HG02970 (cell line): ENCODE data around the gene TRIM38.

Experiments
- ATAC-seq: cut with Tn5 transposase; IDR thresholded peaks from one replicate; pipeline ENCODE4 v1.9.1; 2021; ENCODE audit warnings: mild to moderate bottlenecking, moderate library complexity, moderate number of reproducible peaks; ENCODE audit not compliant: unreplicated experiment, low FRiP score

Gene TRIM38

GRCh38 chr6:26025047-26025893, 62.7 kb downstream of the TRIM38 start:
- no peak for ATAC-seq

- ATAC-seq = peak; percentile 28
Observed at GRCh38 chr6:26025894-26026832, 63.6 kb downstream of the TRIM38 start.

- ATAC-seq = peak; percentile 39
Observed at GRCh38 chr6:26026833-26027490, 64.4 kb downstream of the TRIM38 start.

GRCh38 chr6:26027491-26028211, 65.0 kb downstream of the TRIM38 start:
- ATAC-seq = no peak

GRCh38 chr6:26028212-26028745, 65.7 kb downstream of the TRIM38 start:
- no peak for ATAC-seq

- no peak for ATAC-seq
Observed at GRCh38 chr6:26028746-26029569, 66.4 kb downstream of the TRIM38 start.

- ATAC-seq = no peak
Observed at GRCh38 chr6:26029570-26029856, 66.9 kb downstream of the TRIM38 start.

GRCh38 chr6:26029857-26030653, 67.5 kb downstream of the TRIM38 start:
- no peak for ATAC-seq

GRCh38 chr6:26030716-26031115, 68.1 kb downstream of the TRIM38 start:
- ATAC-seq = no peak

GRCh38 chr6:26031151-26031594, 68.6 kb downstream of the TRIM38 start:
- no peak for ATAC-seq

GRCh38 chr6:26031595-26032339, 69.2 kb downstream of the TRIM38 start:
- ATAC-seq = peak; percentile 39

GRCh38 chr6:26032340-26033084, 69.9 kb downstream of the TRIM38 start:
- no peak for ATAC-seq

GRCh38 chr6:26033085-26033940, 70.7 kb downstream of the TRIM38 start:
- peak; percentile 47 for ATAC-seq

- ATAC-seq = no peak
Observed at GRCh38 chr6:26033941-26034354, 71.3 kb downstream of the TRIM38 start.

- no peak for ATAC-seq
Observed at GRCh38 chr6:26034905-26035304, 72.3 kb downstream of the TRIM38 start.
